NCI-H82 treated with DMSO at 0.1 percent for 48 hours (cell line): ENCODE data around the gene CXXC1.
"Not testable (repeated sequence)": the region's sequence is repeated elsewhere in the genome, so short reads cannot be mapped to it uniquely, and the experiment has no call there.

Experiments
- DNase-seq: peaks from one replicate; lab custom pipeline; 2025; ENCODE audit not compliant: unreplicated experiment; lab: John Stamatoyannopoulos, UW

Gene CXXC1

GRCh38 chr18:50298443-50299284 lies 11.2 kb upstream of the CXXC1 start:
- no peak for DNase-seq

GRCh38 chr18:50297621-50298442 lies 10.3 kb upstream of the CXXC1 start:
- no peak for DNase-seq

- no peak for DNase-seq
Measured at GRCh38 chr18:50293039-50293438, 5.5 kb upstream of the CXXC1 start.

DNA sequence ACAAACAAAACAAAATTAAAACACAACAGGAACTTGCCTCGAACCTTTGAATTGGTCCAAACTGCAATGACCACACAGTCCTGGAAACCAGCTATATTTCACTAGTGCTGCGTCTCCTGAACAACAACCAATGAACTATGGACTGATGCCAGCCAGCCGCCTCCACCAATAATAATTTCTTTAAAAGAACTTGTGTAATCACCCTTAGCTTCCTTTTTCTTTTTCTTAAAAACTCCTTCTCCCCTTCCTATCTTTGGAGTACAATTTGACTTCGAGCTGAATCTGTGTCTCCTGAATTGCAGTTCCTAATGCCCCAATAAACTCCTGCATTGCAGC lies 1.6 kb upstream of the CXXC1 start:
- DNase-seq, result no peak

DNA sequence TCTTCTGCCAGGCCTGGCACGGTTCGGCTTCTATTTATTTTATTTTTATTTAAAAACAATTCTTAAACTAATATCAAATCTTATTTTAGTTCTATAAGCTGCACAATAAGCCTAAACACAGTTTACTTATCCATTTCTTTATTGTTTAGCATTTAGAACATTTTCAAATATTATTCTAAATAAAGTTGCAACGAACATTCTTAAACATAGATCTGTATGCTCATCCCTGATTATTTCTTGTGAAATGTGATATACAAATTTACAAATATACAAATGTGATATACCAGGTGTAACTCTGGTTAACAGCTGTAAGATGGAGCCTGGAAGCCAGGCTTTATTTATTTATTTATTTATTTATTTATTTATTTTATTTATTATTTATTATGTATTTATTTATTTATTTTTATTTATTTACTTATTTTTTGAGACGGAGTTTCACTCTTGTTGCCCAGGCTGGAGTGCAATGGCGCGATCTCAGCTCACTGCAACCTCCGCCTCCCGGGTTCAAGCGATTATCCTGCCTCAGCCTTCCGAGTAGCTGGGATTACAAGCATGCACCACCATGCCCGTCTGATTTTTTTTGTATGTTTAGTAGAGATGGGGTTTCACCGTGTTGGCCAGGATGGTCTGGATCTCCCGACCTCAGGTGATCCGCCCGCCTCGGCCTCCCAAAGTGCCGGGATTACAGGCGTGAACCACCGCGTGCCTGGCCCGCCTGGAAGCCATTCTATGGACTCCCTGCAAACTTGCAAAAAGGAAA lies 1.0 kb upstream of the CXXC1 start:
- not testable (repeated sequence) for DNase-seq

DNA sequence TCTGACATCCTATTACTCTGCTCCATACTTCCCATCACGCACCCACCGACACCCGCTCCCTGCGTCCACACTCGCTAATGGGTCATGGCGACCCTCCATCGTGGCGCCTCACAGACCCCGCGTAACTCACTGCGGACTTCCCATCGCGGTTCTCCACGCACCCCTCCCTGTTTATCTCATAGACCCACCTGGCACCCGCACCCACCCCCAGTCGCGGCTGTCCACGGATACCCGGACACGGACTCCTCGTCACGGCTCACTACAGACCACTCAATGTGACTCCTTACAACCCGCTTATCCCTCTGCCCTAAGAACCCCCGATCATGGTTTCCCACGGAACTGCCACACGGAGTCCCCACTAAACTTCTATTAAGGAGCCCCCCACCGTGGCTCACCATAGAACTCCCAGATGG lies 458 bp downstream of the CXXC1 start:
- no peak for DNase-seq

DNA sequence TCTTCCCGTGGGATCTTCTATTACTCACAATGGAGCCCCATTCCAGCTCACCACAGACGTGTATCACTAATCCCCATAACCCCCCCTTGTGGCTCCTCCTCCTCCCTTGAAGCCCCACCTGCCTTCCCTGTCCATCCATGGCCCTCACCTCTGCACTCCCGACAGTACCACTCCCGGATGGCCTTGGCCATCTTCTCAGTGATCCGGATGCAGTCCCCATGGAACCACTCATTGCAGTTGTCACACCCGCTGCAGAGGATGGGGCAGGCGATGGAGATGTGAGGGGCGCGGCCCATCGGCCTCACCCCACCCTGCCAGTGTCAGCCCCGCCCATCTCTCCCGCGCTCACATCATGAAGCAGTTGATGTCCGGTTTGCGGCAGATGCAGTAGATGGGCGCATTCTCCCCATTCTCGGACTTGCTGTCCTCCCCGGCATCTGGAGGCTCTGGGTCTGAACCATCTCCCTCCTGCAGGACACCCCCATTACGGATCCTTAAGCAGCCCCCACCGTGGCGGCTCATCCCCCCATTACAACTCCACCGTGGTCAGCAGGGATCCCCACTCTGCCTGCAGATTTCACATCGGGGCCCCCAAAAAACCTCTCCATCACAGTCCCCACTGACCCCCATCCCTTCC lies 983 bp downstream of the CXXC1 start:
- no peak for DNase-seq

GRCh38 chr18:50285631-50286321 lies 1.7 kb downstream of the CXXC1 start:
- no peak for DNase-seq

DNA sequence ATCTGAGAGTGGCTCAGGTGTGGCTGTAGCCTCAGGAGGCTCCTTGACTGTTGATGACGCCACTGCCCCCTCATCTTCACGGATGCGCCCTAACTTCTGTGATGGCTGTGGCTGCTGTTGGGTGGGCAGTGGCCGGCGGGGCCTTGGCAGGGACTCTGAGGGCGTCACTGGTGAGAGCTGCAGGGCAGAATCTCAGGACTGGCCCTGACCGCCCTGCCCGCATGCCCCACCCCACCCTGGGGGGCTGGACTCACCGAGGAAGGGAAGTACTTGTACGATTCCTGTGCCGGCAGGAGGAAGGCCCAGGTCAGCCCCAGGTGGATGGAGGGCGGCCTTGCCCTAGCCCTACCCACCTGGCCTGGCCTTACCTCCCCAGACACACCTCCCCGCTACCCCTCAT lies 2.4 kb downstream of the CXXC1 start:
- DNase-seq, result no peak

DNA sequence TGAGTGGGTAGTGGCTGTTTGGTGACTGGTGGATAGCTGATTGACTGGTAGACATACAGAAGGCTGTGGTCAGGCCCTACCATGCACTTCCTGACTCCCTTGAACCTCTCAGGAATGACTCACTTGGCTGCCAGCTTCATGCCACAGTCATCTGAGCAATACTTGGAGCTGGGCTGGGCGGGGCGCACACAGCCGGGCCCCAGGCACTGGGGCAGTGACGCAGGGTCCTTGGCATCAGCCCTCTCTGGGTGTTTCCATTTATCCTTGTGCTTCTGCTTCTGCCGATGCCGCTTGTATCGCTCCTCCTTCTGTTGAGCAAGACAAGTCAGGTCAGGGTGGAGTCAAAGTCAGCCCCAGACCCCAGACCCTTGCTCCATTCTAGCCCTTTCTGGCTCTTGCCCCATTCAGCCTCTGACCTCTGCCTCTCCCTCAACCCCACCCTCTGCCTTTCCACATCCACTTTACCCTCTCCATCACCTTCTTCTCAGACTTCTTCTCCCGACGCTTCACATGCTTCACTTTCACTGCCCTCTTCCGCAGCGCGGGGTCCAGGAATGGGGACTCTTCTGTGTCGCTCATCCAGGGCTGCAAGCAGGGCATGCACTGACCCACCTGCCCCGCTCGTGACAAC lies 3.1 kb downstream of the CXXC1 start:
- no peak for DNase-seq

DNA sequence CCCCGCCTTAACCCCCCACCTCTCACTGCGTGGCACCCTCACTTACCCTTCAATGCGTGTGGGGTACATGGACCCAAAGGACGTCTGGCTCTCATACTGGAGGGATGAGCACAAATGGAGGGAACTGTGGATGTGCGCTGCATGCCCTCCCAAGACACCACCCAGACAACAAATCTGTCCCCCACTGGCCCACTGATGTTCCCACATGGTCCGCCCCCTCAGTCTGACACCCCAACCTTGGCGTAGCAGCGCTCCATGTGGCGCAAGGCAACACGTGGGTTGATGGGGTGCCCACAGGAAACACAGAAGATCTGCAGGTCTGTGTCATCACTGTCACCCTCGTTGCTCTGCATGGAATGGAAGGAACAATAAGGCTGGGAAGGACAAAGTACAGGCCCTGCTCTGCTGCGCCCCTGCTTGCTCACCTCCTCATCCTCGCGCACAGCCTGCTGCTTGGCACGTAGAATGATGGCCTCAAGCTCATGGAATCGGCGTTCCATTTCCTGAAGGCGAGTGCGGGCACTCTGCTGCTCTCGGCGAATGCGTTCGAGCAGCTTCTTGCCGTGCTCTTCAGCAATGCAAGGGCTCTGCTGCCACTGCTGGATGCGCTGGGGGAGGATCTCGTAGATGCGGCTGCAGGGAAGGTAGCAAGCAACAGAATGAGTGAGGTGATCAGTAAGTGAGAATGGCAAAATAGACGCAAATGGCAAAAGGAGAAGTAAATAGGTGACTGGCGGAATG lies 3.9 kb downstream of the CXXC1 start:
- no peak for DNase-seq

GRCh38 chr18:50282521-50283335 lies 4.8 kb downstream of the CXXC1 start:
- DNase-seq, result no peak

- DNase-seq, result no peak
Measured at GRCh38 chr18:50281972-50282520, 5.4 kb downstream of the CXXC1 start.

- peak; percentile 80 for DNase-seq
Measured at GRCh38 chr18:50281295-50281971, 6.1 kb downstream of the CXXC1 start, which contains the start of gene MBD1. Gene MBD1 (minus strand): TSS chr18:50281523. CDS start chr18:50279992, 1,531 bp downstream.

GRCh38 chr18:50280707-50281294 lies 6.7 kb downstream of the CXXC1 start:
- DNase-seq, result no peak

DNA sequence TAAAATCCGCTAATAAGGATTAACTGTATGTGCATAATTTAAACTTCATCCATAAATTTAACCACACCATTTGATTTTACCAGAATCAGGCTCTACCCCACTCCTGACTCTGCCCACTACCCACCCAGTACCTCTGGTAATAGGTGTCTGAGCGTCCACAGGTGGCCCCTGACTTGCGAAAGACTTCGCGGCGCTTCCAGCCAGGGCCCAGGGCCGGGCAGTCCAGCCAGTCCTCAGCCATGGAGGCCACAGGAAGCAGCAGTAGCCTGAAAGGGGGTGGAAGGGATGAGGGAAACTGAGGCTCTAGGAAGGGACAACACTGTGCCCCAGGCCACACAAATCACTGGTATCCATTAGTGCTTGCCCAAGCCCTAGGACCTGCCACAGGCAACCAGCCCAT lies 7.7 kb downstream of the CXXC1 start:
- DNase-seq, result no peak

GRCh38 chr18:50277942-50278341 lies 9.6 kb downstream of the CXXC1 start:
- no peak for DNase-seq
